Measurements from ENCODE around the gene PNKD. TPM values are rescaled to one million over a fixed set of nuclear protein-coding genes. Genes with fewer than 3 reads are reported as not detected.

The PNKD gene
- total RNA-seq, 4 donors from 2014 or later, result 63.9 to 690 (median 70.4) TPM

- H3K27ac ChIP-seq, result no peak overlapping the region
- peaks cover 0 to 9% (median 0%) of the 10 kb centered on the region in 4 donors for H3K4me1 ChIP-seq
- no peak for TF ChIP-seq CTCF (IDR thresholded peaks at IDR 0.05)
- TF ChIP-seq POLR2A (IDR thresholded peaks at IDR 0.05), result no peak
Measured at GRCh38 chr2:218383892-218384519, 113.7 kb downstream of the PNKD start.

DNA sequence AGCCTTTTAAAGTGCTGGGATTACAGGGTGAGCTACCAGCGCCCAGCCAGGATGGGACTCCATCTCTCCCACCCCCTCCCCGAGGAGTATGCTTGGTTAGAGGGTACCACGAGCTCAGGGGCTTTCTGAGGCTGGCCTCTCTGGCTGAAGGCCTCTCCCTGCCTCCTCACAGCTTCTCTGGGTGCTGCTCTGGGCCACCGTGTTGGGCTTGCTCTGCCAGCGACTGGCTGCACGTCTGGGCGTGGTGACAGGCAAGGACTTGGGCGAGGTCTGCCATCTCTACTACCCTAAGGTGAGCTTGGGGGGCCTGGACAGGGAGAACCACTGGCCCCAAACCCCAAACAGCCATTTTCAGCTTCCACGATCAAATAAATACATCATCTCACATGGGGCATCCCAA is 114.7 kb downstream of the PNKD start:
- H3K27ac ChIP-seq, result no peak overlapping the region
- no peak overlapping the region for H3K4me3 ChIP-seq
- no peaks in the 10 kb centered on the region for H3K27me3 ChIP-seq
- H3K4me1 ChIP-seq, result peaks cover 0 to 9% (median 0%) of the 10 kb centered on the region in 4 donors
- no peak for DNase-seq
- H3K36me3 ChIP-seq, result no peaks in the 10 kb centered on the region
- H3K9me3 ChIP-seq, result no peaks in the 10 kb centered on the region
- TF ChIP-seq POLR2A (IDR thresholded peaks at IDR 0.05) (no peak), CTCF (IDR thresholded peaks at IDR 0.05) (no peak)

More at GRCh38 chr2:218383892-218384519, 113.7 kb downstream of the PNKD start:
- Histone ChIP-seq H3K36me3 (no peaks in the 10 kb centered on the region), H3K4me3 (no peak overlapping the region), H3K27me3 (no peaks in the 10 kb centered on the region), H3K9me3 (no peaks in the 10 kb centered on the region)
- DNase-seq, result peak in 1 of 3 donors; percentile 43

GRCh38 chr2:218386505-218387368 is 116.4 kb downstream of the PNKD start:
- H3K4me1 ChIP-seq, result peaks cover 0 to 9% (median 0%) of the 10 kb centered on the region in 4 donors
- TF ChIP-seq CTCF (IDR thresholded peaks at IDR 0.05) (no peak), POLR2A (IDR thresholded peaks at IDR 0.05) (no peak)
- peak overlapping the region in 1 of 4 donors; percentile 7 for H3K4me3 ChIP-seq
- no peaks in the 10 kb centered on the region for H3K36me3 ChIP-seq
- H3K27me3 ChIP-seq, result no peaks in the 10 kb centered on the region
- H3K27ac ChIP-seq, result peak overlapping the region in 3 of 4 donors; percentile 15 to 78 (median 60)
- peak in 2 of 3 donors; percentile 46 to 53 for DNase-seq
- no peaks in the 10 kb centered on the region for H3K9me3 ChIP-seq

DNA sequence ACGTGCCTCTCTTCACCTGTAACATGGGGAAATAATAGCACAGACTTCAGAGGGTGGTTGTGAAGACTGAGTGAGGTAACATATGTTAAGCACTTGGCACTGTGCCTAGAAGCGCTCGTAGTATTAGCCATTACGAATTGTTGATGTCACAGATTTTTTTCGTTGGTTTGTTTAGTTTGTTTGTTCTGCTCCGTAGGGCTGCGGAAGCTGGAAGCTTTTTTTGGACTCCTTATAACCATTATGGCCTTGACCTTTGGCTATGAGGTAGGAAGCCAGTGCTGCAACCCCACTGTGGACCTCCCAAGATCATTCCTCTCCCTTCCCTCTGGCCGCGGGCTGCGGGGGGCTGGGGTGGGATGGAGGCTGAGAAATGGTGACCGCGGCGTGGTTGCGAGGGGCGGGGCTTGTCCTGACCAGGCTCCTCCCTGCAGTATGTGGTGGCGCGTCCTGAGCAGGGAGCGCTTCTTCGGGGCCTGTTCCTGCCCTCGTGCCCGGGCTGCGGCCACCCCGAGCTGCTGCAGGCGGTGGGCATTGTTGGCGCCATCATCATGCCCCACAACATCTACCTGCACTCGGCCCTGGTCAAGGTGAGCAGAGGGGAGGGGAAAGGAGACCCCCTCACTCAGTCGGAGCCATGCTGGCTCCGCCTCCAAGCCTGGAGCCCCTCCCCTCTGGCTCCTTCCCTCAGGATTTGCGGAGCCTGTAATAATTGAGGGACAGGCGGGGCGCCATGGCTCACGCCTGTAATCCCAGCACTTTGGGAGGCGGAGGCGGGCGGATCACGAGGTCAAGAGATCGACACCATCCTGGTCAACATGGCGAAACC is 117.3 kb downstream of the PNKD start:
- H3K27me3 ChIP-seq, result no peaks in the 10 kb centered on the region
- no peaks in the 10 kb centered on the region for H3K36me3 ChIP-seq
- H3K9me3 ChIP-seq, result no peaks in the 10 kb centered on the region
- H3K4me1 ChIP-seq, result peaks cover 0 to 9% (median 0%) of the 10 kb centered on the region in 4 donors
- TF ChIP-seq CTCF (IDR thresholded peaks at IDR 0.05) (no peak), POLR2A (IDR thresholded peaks at IDR 0.05) (no peak)
- DNase-seq, result peak in 2 of 3 donors; percentile 73 to 81
- H3K27ac ChIP-seq, result peak overlapping the region in 3 of 4 donors; percentile 15 to 78 (median 60)
- H3K4me3 ChIP-seq, result peak overlapping the region; percentile 7 to 51 (median 32)

All from Peyer's patch (tissue), 4 donors.